ENCODE results near the gene SLC25A13.

The SLC25A13 gene

DNA sequence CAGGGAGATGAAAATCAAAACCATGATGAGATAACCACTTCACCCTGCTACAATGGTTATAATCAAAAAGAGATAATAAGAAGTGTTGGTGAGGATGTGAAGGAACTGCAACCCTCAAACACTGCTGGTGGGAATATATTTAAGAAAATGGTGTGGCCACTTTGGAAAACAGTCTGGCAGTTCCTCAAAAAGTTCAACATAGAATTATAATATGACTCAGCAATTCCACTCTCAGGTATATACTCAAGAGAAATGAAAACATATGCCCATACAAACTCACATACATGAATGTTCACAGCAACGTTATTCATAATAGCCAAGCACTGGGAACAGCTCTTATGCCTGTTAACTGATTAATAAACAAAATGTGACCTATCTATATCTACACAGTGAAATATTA, 104.8 kb downstream of the SLC25A13 start:
- DNase-seq (ENCODE audit: insufficient read length, low spot score) (no peak), FAIRE-seq (no peak)

DNA sequence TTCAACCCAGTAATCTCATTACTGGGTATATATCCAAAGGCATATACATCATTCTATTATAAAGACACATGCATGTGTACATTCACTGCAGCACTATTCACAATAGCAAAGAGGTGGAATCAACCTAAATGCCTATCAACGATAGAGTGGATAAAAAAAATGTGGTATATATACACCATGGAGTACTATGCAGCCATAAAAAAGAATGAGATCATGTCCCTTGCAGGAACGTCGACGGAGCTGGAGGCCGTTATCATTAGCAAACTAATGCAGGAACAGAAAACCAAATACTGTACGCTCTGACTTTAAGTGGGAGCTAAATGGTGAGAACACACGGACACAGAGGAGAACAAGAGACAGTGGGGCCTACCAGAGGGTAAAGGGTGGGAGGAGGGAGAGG, 105.5 kb downstream of the SLC25A13 start:
- DNase-seq (ENCODE audit: insufficient read length, low spot score): no peak
- FAIRE-seq: no peak

DNA sequence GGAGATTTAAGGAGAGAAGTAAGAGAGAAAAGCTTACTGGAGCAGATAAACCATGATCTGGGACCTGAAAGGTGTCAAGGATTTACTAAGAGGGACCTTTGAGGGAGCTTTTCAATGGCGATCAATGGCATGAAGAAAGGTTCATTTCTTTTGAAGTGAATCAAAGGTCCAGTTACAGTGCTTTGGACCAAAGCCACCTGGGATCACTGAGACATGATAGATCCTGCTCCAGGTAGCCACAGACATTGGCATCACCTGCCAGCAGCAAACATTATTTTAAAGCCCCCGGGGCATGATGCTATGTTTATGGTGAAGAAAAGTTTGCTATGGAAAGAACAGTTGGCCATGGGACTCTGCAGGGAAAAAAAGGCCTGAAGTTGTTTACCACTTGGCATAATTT, 109.4 kb downstream of the SLC25A13 start:
- no peak for FAIRE-seq
- no peak for DNase-seq (ENCODE audit: insufficient read length, low spot score)

DNA sequence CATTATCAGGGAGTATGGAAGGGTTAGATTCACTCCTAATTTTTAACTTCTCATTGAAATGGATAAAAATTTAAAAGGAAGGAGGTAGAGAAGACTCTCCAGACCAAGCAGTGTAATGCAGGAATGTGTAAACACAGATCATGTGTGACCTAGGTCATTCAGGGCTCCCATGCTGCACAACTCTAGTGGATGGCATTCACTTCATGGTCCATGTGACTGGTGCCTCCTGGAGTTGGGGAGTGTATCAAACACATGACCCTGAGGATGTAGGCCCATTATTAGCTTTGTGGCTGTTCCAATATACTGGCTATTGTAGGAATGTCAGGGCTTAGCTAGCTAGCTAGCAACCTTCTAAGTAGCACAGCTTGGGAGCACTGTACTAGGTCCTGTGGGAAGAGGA, 109.9 kb downstream of the SLC25A13 start:
- DNase-seq (ENCODE audit: insufficient read length, low spot score): no peak
- FAIRE-seq: no peak

DNA sequence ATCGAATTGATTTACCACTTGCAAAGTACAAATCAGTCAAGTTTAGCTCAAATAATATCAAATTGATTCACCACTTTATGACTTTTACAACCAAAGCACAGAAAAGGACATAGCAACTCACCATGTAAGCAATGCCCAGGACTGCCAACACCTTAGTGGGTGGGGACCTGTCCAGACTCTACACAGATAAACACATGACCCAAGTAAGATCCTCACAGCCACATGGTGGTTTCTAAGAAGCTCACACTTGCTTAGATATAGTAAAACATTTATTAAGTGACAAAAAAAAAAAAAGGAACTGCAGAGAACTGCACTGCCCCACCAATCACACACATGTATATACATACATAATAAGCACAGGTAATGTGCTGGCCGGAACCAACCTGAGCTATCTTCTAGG, 116.2 kb downstream of the SLC25A13 start:
- DNase-seq (ENCODE audit: insufficient read length, low spot score): no peak
- FAIRE-seq: no peak

DNA sequence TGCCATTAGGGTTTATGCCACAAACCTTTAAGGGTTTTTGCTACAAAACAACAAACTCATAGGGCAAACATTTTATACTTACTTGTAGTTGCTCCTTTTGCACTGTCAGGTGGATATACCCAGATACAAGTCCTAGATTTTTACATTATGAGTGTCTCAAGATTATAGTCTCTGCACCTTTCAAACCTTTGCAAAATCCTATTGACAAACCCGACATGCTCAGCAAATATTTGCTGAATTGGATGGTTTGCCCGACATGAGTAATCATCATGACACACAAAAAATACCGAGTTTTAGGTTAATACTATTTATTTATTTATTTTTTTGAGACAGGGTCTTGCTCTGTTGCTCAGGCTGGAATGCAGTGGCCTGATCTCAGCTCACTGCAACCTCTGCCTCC, 117.3 kb downstream of the SLC25A13 start:
- FAIRE-seq (no peak), DNase-seq (ENCODE audit: insufficient read length, low spot score) (no peak)

DNA sequence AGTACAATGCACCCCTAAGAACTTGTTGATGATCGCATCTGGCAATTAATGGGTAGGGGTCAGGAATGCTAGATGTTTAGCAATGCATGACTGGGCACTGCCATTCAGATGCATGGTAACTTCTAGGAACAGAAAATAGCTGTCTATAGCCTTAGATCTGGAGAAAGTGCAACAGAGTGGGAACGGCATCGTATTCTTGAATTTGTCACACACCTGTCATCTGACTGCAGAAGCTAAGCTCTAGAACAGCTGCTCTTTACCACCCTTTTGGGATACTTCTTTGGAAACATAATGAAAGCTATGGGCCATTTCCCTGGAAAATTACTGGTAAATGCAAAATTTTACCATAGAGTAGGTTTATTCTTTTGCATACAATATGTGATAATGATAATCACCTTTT, 118.1 kb downstream of the SLC25A13 start:
- FAIRE-seq (no peak), DNase-seq (ENCODE audit: insufficient read length, low spot score) (no peak)

DNA sequence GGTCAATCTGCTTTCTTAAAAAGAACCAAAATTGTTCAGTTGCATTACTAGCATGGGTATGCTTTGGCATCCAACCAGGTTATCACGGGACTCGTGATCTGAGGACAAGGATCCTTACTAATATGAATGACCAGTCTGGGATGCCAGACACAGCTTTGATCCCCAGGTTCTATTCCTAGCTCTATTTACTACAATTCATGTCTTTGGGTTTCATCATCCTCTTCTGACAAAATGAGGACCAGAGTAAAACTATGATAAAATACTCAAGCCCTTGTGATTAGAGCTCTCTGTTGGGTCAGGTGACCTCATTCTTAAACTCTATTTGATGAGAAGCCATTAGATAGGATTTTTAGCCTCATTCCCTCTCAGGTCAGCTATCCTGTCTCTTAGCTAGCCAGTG, 119.8 kb downstream of the SLC25A13 start:
- DNase-seq (ENCODE audit: insufficient read length, low spot score) (no peak), FAIRE-seq (no peak)

DNA sequence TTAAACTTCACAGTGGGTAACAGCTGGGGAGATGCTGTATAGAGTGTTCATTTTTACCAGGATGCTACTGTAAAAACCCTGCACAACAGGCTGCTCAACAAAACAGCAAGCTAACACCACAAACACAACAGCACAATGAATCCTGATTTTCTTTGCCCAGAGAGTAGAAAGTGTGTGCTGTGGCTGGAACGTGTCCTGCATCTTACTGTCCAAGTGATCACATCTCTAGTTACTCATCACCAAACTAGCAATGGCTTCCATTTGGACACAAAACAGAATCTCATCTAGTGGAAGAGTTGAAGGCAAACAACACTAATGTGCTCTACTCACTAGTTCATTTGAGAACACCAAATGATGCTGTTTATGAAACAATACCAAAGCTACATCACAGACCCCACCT, 121.2 kb downstream of the SLC25A13 start:
- FAIRE-seq (no peak), DNase-seq (ENCODE audit: insufficient read length, low spot score) (no peak)

DNA sequence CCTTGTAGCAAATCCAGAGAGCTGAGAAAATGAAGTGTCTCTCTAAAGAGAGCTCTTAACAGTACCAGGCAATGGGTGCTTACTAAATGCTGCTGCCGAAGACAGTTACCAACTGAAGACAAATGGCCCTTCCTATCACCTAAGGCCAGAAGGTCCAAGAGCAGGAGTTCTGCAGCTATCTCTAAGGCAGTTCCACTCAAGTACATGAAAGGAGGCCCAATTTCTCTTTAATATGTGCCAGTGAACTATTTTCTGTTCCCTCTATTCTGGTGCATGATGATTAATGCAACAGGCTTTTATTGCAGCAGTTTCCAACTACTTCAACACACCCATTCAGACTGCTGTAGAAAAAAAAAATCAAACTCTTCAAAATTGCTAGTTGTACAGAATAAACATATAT, 122.5 kb downstream of the SLC25A13 start:
- FAIRE-seq: no peak

DNA sequence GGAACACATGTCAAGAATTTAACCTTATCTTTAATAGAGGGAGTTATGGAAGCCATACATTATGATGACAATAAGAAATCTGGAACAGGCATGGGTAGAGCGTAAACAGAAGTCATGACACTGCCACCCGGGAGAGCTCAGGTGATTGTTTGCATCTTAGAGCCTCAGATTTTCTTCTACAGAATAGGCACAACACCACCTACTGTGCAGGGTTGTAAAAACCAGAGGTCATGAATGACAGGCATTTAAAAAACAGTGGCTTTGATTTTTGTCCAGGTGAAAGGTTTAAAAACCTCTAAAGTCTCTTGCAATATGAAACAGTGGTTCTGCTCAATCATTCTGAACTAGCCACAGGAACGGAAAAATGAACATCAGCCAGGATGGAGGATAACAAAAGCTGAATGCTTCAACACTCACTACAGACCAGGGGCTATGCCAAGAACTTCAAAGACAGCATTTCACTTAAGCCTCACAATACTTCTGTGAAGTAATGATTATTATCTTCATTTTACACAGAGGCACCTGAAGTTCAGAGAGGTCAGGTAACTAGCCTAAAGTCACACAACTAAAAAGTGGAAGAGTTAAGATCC, 123.8 kb downstream of the SLC25A13 start:
- DNase-seq (ENCODE audit: insufficient read length, low spot score) (no peak), FAIRE-seq (no peak)

More for the DNA sequence above, 122.5 kb downstream of the SLC25A13 start:
- no peak for DNase-seq (ENCODE audit: insufficient read length, low spot score)

DNA sequence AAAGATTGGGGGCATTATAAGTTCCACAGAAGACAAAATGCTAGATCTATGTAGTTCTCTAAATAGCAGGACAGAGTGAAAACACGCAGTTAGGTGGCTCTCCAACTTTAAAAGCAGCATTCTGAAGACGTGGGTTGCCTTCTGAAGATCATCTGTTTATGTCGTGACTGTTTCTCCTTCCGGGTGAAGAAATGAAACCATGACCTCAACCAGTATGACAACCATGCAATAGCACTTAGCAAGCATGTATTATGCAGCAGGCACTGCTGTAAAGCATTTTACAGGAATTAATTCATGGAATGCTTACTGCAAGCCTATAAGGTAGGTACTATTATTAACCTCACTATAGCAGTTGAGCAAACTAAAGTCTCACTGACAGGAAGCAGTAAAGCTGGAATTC, 125.2 kb downstream of the SLC25A13 start:
- no peak for FAIRE-seq
- DNase-seq (ENCODE audit: insufficient read length, low spot score): no peak

DNA sequence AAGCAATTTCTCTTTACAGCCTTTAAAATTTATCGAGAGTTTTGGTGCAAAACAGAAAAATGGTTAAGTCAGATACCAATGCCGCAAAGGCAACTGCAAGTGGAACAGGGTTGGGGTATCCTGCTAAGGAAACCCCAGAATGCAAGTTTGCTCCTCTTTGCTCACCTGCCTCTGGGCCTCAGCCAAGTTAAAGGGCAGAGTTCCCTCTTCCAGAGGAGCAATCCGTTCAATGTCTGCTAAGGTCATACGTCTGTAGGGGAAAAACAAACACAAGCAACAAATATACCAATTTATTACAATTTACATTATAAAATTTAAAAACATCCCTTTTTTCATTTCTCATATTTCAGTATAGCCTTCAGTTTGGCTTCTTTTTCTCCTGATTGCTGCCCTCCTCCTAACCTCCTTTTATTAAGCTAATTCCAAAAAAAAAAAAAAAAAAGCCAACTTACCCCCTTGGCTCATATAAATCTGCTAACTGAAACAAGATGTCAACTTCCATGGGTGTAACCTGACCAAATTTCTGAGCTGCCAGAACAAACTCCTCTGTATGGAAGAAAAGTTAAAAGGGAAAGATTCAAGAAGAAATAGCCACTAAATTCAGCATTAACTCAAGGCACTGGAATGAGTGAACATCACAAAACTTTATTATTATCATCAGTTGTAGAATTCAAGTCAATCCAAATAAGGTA, 132.6 kb downstream of the SLC25A13 start:
- DNase-seq (ENCODE audit: insufficient read length, low spot score) (no peak), FAIRE-seq (no peak)

DNA sequence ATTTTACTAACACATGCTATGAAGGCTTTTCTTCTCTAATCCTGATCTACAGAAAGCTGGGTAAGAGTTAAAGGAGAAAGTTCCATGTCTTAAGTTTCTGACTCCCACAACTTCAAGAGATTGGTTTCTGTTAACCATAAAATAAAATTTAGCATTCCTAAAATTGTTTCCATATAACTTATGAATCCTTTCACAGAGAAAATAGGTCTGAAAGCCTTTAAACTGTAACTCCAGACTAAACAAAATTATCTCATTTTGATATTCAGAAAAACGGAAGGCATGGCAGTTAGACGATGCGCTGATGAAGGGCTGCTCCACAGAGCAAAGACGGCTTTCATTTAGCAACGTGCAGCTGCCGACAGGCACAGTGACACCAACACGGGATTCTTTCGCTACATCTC, 133.3 kb downstream of the SLC25A13 start:
- no peak for FAIRE-seq
- DNase-seq (ENCODE audit: insufficient read length, low spot score): no peak

DNA sequence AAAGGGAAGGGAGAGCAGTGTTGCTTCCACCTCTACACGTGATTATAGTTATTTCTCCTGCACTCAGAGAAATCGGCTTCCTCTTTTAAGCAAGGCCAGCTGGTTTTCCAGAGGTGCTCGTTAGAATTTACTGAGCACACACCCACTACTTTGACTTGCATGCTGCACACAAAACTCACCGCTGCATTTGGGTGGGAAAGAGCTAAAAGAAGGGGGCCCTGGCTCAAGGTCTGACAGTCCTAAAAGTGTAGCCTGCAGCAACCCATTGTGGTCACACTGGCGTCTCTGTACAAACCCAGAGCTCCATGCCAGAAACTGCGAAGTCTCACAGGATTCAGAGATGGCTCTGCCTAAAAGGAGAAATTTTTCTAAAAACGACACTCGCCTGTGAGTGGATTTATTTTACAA, 133.7 kb downstream of the SLC25A13 start:
- DNase-seq (ENCODE audit: insufficient read length, low spot score): no peak
- no peak for FAIRE-seq

DNA sequence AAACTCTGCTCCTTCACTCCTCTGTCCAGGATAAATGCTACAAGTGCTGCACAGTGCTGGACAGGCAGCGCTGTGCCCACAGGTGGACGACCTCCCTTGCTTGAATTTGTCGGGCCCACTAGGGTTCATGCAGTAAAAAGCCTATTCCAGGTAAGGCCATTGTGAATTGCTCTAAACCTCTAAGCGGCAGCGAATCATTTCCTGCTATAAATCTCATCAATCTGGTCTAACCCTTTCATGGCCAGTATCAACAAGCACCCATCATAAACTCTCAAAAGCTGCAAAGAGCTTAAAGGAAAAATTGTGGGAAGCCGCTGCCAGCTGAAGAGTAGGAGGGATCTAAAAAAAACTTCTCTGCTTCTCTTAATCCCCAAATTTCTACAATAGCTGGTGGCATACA, 134.2 kb downstream of the SLC25A13 start:
- DNase-seq (ENCODE audit: insufficient read length, low spot score): no peak
- FAIRE-seq: no peak

DNA sequence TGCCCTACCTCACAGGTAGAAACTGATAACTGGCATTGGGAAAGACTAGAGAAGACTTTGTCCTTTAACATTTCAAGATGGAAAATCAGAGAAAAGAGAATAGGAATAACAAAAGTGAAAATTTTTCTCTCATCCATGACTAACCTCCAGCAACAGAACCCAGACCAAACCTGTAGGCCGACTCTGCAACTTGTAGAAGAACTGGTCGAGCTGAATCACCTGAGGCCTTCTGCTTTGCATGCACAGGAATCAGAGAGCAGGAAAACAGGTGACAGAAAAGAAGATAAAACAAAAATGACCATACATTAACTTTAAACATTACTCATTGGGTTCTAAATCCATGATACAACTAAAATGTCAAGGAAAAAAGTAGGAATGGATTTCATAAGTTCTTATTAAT, 137.1 kb downstream of the SLC25A13 start:
- DNase-seq (ENCODE audit: insufficient read length, low spot score) (no peak), FAIRE-seq (no peak)

DNA sequence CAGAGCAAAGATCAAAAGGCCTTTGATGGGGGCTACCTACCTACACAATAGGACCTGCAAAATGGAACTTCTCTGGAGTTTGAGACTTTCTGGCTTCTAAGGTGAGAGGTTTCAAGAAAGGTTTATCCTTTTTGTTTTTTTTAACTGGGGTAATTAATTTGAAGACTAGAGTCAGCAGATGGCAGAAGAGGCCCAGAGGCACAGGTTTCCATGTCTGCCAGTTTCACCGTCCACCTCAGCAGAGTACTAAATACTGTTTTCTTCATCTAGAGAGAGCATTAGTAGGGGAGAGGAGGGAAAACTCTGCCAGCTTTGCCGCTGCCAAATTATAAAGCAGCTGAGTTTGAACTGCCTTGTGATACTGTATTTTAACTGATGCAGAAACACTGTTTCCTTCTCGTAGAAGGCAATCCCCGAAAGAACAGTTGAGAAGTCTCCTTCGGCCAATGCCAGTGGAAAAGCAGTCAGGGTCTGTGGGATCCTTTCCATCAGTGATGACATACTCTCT, 138.7 kb downstream of the SLC25A13 start:
- no peak for FAIRE-seq

DNA sequence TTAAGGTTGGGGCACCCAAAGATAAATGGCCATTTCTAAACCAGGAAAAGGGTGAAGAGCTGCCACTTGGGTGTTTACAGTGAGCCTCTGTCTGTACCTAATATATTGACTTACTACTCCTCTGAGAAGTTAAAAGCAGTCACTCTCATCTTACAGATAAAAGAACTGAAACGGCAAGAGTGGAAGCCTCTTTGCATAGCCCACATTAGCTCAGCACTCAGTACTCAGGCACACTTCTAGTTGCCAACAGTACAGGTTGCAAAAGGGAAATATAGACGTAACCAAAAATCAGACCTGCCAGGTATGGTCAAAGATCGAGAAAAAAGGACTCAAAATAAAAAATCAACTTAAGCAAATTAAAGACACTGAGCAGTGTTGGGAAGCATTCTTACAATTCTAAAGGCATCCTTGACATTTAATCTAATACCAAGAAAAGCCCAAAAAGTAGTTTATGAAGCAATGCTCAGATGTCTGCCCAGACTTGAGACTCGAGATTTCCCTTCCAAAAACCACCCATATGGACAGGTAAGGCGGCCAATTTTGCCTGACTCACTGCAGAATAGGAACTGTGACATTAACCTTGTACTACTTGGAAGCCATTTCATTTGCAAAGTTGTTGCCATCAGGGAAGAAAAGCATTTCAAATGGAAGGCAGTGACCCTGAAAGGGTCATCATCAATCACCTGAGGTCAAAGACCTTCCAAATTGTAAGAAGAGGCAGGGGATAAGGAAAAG, 139.3 kb downstream of the SLC25A13 start:
- FAIRE-seq (no peak), DNase-seq (ENCODE audit: insufficient read length, low spot score) (no peak)

More for the DNA sequence above, 138.7 kb downstream of the SLC25A13 start:
- no peak for DNase-seq (ENCODE audit: insufficient read length, low spot score)

DNA sequence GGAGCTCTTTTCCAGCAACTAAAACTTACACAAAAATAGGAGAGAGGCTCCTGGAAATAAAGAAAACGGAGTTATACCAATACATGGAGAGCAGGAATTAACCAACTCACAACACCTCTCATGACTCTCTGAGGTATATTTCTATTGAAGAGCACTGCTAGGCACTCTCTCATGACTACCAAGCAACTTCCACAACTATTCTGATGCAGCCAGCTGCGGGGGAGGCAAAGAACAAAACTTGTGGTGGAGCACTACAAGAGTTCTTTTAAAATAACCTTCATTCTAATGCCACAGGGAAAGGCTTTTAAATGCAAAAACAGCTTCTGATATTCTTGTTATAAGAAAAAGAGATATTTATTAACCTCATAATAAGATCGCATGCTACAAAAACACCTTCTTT, 140.7 kb downstream of the SLC25A13 start:
- no peak for DNase-seq (ENCODE audit: insufficient read length, low spot score)
- no peak for FAIRE-seq

DNA sequence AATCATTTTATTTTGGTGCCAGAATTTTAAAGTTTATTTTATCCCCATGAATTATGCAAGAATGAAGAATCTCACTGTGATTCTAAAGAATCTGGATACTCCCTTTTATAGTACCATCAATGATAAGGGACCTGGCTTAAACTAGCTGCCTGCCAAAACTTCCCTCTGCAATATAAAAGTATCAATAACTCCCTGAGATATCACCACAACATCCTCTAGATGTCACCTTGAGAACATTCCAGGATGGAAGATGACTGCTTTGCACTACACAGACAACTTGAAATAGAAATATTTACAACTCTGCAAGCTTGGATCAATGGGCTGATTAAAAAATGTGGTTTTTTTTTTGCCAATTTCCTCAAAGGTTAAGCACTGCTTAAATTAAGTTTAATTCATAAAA, 142.1 kb downstream of the SLC25A13 start:
- FAIRE-seq: no peak
- DNase-seq (ENCODE audit: insufficient read length, low spot score): no peak

DNA sequence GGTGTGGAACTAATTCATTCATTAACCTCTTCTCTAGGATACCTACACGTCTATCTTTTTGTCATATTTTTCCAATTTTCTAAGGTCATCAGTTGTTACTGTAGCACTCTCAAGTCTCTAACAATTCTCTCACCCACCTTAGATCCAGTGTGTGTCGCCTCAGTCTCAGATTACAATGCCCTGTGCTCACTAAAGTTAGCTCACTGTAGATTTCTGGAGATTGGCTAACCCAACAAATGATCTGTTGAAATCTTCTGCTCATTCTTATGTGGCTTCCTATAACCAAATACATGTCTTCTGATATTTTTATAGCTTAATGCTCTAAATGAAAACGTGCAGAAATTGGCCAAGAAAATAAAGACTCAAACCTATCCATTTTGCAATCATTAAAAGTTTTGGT, 142.6 kb downstream of the SLC25A13 start:
- FAIRE-seq: no peak

More for the DNA sequence above, 142.6 kb downstream of the SLC25A13 start:
- DNase-seq (ENCODE audit: insufficient read length, low spot score): no peak
